Measurements from ENCODE around the gene FGFR3.
"Not testable (repeated sequence)": the region's sequence is repeated elsewhere in the genome, so short reads cannot be mapped to it uniquely, and the experiment has no call there.

Gene FGFR3

GRCh38 chr4:1843852-1844251 is 50.8 kb downstream of the FGFR3 start:
- DNase-seq: no peak

- not testable (repeated sequence) for DNase-seq
Measured at GRCh38 chr4:1844618-1845017, 51.5 kb downstream of the FGFR3 start.

GRCh38 chr4:1846580-1846979 is 53.5 kb downstream of the FGFR3 start:
- no peak for DNase-seq

GRCh38 chr4:1850276-1850675 is 57.2 kb downstream of the FGFR3 start:
- no peak for DNase-seq

GRCh38 chr4:1851160-1851559 is 58.1 kb downstream of the FGFR3 start:
- DNase-seq: no peak

- DNase-seq: no peak
Measured at GRCh38 chr4:1851575-1852410, 58.7 kb downstream of the FGFR3 start.

- no peak for DNase-seq
Measured at GRCh38 chr4:1852904-1853623, 60.0 kb downstream of the FGFR3 start.

- DNase-seq: no peak
Measured at GRCh38 chr4:1854752-1855151, 61.7 kb downstream of the FGFR3 start.

- DNase-seq: no peak
Measured at GRCh38 chr4:1855333-1856070, 62.4 kb downstream of the FGFR3 start.

GRCh38 chr4:1856071-1856942 is 63.2 kb downstream of the FGFR3 start, which contains the start of gene LETM1:
Gene LETM1 (minus strand): TSS chr4:1856156. CDS start chr4:1855950, 206 bp downstream.
- DNase-seq: peak; percentile 81

GRCh38 chr4:1856943-1857699 is 64.0 kb downstream of the FGFR3 start:
- DNase-seq: no peak

GRCh38 chr4:1857931-1858330 is 64.8 kb downstream of the FGFR3 start:
- no peak for DNase-seq

Data from NCI-H1105 treated with DMSO at 0.1 percent for 48 hours (cell line).